Epithelial cell of proximal tubule (primary cell): Measurements from ENCODE around the gene TNFSF8. TPM values are rescaled to one million over a fixed set of nuclear protein-coding genes. Genes with fewer than 3 reads are reported as not detected.

Source experiments
- DNase-seq: peaks from one replicate; pipeline ENCODE4 v3.0.0-alpha.2; 2011; ENCODE audit warnings: low read depth
- H3K4me3 ChIP-seq: 2 replicates; pipeline ENCODE4 v1.5.1; 2011; ENCODE audit warnings: low read depth, mild to moderate bottlenecking, low read length
- total RNA-seq: library from RNA; depleted of rRNA; stranded (reverse); fragments of >200 nt; gene quantifications from 2 replicates; pipeline ENCODE4 v1.2.3, GENCODE V29; 2015
- TF ChIP-seq, protein P1 (sequence below): conservative IDR thresholded peaks from 2 replicates; pipeline ENCODE4 v1.5.1; 2012; ENCODE audit warnings: low read depth, mild to moderate bottlenecking, low read length

The TNFSF8 gene
- total RNA-seq, 1 donor from 2014 or later, result not detected

DNA sequence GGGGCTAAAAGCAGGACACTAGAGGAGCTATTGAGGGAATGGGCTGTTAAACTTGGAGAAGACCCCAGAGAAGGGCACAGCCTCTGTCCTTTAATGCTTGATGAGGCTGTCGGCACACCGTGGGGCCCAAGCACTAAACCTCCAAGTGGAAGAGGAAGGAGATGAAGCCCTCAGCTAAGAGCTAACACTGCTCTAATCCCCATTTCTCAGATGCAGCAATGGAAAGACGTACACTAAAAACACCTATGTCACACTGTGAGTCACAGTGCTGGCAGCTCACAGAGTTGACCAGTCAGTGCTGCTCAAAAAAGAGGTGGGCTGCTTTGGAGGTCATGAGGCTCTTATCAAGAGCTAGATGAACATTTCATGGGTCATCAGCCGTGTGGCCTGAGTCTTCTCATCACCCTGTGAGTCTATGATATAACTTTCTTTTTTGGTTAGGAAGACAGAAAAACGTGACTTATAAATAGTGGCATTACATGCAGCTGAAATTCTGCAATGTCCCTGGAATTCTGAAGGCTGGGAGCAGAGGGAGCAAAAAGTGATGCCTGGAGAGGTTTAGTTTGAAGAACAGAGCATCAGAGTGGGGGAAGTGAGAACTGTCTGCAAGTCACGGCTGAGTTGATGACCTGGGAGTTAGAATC, 21.5 kb downstream of the TNFSF8 start:
- H3K4me3 ChIP-seq, result no peak overlapping the region
- no peak for DNase-seq
- TF ChIP-seq, protein P1, sequence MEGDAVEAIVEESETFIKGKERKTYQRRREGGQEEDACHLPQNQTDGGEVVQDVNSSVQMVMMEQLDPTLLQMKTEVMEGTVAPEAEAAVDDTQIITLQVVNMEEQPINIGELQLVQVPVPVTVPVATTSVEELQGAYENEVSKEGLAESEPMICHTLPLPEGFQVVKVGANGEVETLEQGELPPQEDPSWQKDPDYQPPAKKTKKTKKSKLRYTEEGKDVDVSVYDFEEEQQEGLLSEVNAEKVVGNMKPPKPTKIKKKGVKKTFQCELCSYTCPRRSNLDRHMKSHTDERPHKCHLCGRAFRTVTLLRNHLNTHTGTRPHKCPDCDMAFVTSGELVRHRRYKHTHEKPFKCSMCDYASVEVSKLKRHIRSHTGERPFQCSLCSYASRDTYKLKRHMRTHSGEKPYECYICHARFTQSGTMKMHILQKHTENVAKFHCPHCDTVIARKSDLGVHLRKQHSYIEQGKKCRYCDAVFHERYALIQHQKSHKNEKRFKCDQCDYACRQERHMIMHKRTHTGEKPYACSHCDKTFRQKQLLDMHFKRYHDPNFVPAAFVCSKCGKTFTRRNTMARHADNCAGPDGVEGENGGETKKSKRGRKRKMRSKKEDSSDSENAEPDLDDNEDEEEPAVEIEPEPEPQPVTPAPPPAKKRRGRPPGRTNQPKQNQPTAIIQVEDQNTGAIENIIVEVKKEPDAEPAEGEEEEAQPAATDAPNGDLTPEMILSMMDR, result no peak

DNA sequence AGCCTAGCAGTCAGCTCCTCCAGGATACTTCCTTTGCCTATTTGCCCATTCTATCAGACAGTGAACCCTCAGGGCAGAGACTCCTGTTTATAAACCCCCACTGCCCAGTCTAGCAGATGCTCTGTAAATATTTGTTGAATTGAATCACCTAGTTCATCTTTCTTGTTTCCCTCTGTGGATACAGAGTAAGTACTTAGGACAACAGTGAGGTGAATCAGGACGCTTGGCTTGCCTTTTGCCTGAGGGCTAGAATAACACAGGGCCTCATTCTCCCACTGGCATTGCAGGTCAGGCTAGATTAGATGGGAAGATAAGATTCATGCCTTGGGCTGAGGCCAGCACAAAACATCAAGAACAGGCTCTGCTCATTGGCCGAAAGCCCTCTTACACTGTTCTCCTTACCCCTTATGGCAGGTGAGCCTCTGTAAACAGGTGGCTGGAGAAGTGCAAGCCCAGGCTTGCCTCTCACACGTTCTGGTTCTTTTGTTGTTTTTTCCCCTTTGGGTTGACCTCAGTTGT, 22.2 kb downstream of the TNFSF8 start:
- TF ChIP-seq, protein P1, result no peak
- no peak overlapping the region for H3K4me3 ChIP-seq
- DNase-seq, result no peak

DNA sequence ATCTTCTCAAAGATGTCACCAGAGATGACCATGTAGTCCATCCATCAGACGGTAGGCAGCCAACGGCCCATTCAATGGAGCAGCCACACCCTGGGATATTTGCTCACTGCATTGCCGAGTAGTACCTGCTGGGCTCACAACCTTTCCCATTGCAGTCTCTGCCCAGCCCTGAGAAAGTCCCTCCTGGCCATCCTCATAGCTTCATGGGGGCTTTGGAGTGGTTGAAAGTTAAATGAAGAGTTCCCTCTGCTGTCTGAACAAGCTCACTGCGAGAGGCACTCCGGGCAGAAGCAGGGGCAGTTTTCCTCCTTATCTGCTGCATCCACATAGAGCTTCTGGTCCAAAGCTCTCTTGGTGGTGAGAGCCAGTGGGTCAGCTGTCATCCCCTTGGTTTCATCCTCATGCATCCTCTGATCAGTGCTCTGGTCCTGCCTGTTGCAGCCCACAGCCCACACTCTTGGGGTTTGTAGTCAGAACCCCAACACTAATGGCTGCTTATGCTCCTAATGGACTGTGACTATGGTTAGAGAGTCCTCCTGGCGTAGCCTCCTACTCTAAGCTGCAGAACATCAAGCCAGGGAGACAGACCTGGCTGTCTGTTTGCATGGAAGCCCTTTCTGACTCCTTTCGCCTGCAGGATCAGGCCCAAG, 23.3 kb downstream of the TNFSF8 start:
- H3K4me3 ChIP-seq, result no peak overlapping the region
- TF ChIP-seq, protein P1, result peak; percentile 85
- DNase-seq, result no peak

DNA sequence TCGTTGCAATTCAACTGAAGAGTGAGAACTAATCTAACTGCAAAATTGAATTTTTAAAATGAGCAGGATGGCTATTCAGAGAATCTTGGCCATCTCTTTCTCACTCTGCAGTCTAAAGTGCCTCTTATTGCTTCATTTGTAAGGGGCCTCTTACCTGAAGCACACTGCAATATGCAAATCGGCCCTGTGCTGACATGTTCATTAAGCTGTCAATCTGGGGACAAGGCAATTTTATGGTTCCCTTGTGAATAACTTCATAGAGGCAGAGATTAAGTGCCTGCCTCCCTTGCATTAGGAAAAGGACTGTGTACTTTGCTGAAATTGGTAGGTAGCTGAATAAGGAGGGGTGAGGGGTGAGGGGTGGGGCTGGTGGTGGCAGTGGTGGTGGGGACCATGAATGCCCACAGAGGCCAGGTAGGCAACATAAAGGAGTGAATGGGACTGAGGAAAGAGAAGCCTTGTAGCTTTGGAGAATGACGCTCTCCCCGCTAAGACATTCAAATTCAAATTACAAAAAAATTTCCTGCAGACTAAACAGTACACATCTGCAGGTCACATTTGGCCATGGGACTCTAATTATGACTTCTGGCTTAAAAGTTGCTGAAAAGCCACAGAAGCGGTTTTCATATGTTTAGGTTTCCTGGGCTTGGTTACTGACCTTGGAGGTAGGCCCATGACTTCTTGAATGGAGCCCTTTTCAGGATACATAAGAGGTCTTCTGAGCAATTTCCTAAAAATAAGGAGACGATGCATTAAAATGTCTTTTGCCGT, 25.0 kb downstream of the TNFSF8 start:
- TF ChIP-seq, protein P1, result no peak
- no peak for DNase-seq
- no peak overlapping the region for H3K4me3 ChIP-seq

DNA sequence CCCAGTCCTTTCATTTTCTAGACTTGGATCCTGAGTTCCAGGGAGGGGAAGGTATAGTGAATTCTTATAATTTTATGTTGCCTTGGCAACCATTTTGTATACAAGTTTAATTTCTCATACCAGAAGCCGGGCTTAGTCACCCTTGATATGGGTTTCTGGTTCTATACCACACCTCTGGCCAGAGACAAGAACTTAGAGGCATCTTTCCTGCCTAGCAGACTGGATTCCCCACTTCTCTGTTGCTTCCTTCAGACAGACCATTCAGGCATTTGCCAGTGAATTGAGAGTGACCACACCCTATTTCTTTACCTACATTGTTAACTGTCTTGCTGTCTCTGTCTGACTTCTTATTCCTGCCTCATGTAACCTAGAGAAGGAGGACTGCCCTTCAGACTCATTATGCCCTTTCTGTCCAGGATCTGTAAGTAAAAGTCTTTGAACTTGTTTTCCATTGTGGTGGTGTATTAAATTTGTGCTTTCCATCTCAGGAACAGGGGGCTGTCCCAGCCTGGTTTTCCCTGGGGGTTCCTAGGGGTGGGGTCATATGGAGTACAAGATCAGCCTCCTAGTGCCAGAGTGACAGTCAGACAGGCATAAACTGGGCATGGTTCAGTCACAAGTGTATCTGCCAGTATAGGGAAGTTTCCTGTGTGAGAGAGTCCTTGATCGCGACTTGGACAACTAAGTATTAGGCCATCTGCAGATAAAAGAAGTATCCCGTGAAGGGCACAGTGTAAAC, 27.4 kb downstream of the TNFSF8 start:
- TF ChIP-seq, protein P1, result no peak
- no peak overlapping the region for H3K4me3 ChIP-seq
- DNase-seq, result no peak

DNA sequence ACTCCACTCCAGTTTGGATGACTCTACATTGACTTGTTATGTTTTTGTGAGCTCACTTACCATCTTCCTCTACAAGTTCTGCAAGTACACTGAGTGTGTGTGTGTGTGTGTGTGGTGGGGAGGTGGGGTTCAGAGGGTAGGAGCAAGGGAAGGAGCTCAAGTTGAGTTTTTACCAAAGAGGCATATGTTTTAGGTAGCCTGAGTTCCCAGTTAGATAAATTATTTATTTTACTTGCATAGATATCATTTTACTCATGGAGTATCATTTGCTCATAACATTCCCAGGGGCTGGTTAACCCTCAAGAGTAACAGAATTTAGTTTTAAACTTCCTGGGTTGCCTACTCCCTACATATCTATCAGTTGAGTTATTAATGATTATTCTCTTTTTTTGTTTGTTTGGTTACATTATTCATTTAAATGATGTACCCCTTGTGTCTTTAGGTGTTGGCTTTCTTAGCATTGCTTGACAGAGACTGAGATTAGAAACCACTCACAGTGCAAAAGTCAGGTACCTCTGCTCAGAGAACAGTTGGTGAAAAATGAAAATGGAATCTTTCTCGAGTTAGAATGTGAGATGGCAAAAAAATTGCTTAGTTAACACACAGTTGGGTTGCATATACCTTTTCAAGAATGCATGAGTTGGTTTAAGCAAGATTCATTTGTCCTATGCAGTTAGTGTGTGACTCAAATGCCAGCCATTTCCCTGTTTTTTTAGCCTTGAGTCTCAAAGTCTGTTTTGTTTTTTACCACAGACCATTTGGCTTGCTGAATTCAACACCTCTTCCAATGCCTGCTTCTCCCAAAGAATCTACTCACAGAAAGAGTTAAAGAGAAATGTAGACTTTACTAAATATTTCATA, 29.2 kb downstream of the TNFSF8 start:
- no peak for DNase-seq

More for the DNA sequence above, 29.2 kb downstream of the TNFSF8 start:
- no peak overlapping the region for H3K4me3 ChIP-seq
- TF ChIP-seq, protein P1, result no peak
